Measurements from ENCODE around the gene NCEH1.
"Not testable (repeated sequence)": the region's sequence is repeated elsewhere in the genome, so short reads cannot be mapped to it uniquely, and the experiment has no call there.

NCEH1 gene

DNA sequence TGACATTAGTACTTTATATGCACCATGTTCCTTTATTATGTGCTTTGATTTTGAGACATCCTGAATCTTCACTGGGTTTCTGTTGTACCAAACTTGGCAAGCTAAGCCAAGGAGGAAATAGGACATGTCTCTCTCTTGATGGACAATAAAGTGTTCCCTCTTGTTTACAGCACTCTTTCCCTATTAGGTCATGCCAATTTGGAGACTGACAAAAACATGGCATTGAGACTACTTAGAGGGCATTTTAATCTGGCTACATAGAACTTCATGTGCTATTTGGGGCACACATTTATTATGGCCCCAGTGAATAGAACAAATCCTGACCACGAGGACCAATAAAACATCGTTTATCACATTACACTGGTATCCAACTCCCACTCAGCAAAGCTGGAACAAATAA, 102.3 kb downstream of the NCEH1 start:
- ATAC-seq: no peak

DNA sequence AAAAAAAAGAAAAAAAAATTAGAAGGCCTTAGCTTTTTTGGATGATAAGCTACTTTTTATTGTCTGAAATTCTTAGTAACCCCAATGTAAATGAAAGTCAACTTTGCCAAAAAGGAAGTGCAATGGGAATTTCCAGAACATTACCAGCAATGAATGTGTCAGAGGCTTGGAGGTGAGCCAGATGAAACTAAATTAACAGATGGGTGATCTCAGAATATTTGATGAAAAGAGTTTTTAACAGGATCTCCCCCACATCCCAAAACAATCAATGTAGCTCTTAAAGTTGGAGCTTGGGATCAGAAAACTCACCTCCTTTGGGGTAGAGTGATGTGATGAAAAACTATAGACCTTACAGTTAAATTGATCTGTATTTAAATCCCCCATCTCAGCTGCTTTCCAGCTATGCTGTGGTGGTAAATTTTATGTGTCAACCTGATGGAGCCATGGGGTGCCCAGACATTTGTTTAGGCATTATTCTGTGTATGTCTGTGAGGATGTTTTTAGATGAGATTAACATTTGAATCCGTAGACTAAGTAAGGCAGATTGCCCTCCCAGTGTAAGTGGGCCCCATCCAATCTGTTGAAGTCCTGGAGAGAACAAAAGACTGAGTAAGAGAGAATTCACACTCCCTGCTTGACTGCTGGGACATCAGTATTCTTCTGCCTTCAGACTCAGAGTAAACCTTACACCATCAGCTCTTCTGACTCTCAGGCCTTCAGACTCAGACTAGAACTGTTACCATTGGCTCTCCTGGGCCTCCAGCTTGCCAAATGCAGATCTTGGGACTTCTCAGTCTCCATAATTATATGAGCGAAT, 103.4 kb downstream of the NCEH1 start:
- ATAC-seq: no peak

DNA sequence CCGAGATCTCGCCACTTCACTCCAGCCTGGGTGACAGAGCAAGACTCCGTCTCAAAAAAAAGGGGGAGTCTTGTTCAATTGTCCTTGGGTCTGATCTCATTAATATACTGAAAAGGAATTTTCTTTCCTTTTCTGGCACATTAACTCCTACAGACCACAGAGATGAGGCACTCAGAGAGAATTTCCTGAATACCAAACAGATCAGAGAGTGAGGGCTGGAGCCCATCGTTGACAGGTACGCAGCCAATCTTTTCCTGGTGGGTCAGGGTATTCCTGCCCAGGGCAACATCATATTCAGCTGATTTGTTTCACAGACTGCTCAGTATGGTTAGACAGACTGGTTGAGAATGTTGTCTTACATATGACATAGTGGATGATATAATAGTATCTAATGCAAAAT, 104.8 kb downstream of the NCEH1 start:
- ATAC-seq: no peak

DNA sequence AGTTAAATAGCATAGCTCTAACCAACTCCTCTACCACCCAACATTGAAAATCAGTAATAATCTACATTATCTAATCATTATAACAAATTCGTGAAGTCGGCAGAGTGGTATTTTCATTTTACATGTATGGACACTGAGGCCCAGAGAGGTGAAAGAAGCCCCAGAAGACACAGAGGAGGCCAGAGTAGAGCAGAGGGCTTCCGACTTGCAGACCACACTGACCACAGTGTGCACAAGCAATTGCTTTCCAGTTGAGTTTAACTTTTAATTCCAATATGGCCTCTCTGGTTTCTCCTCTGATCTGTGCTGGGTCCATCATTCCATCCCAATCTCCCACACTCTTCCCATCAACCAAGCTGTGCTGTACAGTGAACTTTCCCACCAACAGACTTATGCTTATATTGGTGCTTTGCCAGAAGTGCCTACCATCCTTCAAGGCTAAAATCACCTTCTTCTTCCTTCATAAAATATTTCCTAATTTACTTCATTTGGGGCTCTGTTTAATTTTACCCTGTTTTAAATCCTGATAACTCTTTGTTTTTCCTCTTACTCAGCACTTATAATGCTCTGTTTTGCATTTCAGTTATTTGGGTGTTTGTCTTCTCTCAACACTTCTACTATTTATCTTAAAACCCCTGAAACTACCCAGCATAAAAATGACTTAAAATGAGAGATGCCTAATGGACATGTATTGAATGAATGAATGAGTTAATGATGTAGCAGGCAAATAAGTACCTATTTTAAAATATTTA, 105.8 kb downstream of the NCEH1 start:
- ATAC-seq: no peak

DNA sequence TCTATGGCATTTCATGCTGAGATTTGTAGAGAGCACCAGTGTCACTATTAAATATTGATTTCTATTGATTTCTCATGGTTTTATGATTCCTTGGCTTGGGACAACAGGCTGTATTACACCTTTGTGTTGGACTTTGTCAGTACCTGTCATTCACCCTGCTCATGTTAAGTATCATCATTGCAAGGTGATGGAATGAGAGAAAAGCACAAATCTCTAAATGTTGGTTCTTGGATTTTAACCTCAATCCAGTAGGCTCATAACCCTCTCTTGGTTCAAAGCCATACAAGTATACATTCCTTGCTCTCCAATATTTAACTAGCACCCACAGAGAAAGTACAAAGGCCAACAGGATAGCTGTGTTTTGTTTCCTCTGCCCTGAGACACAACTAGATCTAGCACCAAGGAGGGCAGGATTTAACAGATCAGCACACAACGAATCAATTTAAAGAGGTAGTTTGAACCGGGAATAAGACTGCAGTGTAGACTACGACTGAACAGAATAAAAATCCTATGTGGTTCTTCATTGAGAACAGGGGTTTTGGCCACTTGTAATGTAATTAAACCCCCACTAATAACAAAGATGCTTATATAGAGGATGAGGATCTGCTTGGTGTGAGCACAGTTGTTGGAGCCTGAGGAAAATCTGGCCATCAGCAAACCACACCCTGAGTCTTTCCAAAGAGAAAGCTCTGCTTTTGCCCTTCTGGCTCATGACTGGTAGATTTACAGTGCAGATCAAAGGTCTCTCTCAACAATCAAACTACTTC, 109.6 kb downstream of the NCEH1 start:
- no peak for ATAC-seq

DNA sequence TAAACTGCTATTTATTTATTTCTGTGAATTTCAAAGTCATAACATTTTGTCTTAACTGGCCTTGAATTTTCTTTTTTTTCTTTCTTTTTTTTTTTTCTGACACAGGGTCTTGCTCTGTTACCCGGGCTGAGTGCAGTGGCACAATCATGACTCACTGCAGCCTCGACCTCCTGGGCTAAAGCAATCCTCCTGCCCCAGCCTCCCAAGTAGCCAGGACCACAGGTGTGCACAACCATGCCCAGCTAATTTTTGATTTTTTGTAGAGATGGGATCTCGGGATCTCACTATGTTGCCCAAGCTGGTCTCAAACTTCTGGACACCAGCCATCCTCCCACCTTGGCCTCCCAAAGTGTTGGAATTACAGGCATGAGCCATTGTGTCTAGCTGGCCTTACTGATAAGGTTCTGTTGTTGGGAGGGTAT, 110.2 kb downstream of the NCEH1 start:
- ATAC-seq: no peak

DNA sequence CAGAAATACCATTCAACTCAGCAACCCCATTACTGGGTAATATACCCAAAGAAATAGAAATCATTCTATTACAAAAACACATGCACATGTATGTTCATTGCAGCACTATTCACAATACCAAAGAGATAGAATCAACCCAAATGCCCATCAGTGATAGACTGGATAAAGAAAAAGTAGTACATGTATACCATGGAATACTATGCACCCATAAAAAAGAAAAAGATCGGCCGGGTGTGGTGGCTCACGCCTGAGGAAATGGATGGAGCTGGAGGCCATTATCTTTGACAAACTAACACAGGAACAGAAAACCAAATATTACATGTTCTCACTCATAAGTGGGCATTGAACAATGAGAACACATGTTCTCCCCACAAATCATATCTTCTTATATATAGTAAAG, 112.0 kb downstream of the NCEH1 start:
- no peak for ATAC-seq

DNA sequence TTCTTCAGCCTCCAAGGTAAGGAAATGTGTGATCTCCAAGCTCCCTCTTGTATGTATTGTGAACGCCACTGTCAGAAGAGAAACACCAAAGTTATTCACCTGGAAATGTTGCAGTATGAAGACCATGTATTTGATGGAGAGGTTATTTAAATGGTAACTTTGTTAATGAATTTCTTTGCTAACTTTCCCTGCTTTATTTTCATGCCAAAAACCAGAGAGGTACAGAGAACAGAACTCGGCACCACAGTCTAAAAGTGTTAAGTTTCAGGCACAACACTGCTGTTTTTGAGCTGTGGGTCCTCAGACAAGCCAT, 114.5 kb downstream of the NCEH1 start:
- ATAC-seq: no peak

DNA sequence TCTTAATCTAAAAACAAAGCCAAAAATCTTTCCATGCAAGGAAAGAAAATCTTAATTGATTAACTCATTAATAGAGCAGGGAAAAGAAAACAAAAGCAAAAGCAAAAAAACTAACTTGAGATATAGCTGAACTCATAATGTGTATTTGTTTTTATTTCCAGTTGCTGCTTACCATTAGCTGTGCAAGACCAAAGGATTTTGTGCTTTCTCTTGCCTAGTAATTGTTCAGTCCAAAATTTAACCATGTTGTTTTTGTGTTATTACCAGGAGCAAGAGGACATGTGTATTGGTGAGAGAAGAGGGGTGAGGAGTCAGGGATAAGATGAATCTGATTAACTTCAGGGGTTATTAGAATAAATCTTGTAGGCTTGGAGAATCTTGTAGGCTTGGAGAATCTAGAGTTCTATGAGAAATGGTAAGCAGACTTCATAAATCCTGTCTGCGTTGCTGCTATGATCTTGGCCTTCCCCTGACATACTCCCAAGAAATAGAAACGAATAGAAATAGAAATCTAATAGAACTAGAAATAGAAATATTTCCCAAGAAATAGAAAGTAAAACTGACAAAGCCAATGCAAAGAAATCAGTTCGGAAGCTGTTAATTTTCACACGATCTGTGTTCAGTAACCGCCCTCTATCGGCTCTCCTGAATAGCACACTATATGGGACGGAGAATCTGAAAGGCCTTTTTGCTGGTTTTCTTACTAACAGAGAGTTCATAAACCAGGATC, 115.0 kb downstream of the NCEH1 start:
- peak in 1 of 2 donors; percentile 22 for ATAC-seq

DNA sequence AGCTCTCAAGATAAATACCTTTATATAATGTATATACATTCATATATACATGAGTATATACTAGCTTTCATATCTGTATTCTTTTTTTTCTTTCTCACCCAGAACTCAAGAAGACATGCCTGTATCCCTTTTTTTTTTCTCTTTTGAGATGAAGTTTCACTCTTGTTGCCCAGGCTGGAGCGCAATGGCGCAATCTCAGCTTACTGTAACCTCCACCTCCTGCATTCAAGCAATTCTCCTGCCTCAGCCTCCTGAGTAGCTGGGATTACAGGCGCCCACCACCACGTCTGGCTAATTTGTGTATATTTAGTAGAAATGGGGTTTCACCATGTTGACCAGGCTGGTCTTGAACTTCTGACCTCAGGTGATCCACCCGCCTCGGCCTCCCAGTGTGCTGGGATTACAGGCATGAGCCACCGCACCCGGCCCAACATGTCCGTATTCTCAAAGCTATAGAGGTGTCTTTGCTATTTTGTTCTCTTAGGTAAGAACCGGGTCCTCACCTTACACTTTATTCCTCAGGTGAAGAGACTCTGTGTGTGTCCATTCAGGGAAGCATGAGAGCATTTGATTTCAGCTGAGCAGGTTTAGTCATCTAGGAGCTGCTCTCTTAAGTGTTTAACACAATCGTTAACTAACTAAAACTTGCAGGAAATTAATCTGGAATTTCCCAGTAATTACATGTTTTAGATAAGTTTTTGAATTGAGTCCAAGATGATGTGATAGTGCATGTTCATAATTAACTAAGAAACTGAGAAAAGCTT, 115.8 kb downstream of the NCEH1 start:
- not testable (repeated sequence) for ATAC-seq

DNA sequence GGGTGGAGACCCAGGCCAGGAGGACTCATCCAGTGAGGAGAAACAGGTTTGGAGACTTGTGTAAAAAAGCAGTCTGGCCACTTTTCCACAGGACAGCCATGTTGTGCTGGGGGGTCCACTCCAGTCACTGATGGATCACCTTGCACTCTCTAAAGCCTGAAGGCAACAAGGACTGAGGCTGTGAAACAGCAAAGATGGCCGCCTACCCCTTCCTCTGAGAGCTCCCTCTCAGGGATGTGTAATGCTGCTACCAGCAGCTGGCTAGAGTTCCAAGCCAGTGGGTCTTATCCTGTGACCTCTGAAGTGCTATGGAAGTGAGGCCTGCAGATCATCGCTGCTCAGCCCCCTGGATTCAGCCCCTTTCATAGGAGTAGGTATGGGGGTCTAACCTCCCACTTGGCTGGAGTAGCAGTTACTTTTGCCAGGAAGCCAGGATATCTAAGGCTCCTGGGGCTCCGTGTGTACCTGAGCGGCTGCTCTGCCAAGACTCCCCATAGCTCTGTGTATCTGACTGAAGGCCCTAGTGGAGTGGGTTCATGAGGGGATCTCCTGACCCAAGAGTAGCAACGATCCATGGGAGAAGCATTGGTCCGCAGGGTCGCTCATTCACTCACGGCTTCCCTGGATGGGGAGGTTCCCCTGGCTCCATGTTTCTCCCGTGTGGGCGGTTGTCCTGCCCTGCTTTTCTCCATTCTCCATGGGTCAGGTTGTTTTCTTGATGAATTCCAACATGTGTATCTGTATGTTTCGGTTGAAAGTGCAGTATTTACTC, 117.8 kb downstream of the NCEH1 start:
- ATAC-seq: no peak

DNA sequence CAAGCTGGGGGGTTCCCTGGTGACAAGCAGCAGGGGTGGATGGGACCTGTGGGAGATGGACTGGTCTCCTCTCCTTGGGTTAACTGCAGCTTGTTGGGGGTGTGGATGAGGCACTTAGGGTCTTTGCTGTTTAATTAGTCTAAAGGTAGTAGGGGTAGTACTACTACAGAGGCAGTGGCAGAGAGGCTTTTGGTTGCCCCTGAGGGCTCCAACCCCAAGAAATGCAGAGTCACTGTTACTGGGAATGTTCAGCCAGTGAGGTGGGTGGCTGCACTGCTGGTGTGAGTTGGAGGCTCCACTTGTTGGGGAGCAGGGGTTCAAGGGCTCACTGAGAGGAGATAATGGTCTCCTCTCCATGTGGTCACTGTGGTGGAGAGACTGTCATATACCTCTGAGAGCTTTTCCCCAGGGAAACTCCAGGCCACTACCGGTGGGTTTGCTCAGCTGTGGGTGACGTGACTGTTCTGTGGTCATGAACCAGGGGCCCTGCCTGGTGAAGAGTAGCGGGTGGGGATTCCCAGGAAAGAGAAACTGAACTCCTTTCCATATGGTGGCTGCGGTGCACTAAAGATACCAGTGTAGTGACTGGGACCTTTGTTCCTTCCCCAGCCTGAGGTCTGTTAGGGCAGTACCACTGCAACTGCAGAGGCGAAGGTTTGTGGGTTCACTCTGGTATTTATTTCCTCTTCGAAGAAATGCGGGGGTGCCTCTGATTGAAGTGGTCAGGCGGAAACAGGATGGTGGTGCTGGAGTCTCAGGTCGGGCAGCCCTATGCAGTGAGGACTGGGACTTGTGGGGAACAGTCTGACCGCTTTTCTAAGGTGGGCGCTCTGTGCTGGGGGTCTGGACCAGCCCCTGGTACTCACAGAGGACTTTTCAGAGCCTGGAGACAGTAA, 118.7 kb downstream of the NCEH1 start:
- ATAC-seq: peak; percentile 91 to 93

DNA sequence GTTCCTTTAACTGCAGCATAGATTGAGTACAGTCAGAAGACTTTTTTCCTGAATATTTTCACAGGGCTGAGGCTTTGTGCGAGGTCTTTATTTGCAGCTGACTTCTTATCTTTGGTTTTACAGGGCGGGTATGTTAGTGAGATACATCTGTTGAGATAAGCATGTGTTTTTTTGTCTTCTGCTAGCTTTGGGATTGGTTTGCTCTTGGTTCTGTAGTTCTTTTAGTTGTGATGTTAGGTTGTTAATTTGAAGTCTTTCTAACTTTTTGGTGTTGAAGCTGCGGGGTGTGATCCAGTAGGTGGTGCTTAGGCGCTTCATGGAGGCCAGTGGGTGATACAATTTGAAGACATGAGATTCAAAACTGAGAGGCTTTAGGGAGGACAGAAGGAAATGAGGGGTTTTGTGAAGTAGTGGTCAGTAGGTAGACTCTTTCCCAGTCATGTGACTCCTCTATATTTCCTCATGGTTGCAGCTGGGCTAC, 119.7 kb downstream of the NCEH1 start:
- ATAC-seq: no peak

DNA sequence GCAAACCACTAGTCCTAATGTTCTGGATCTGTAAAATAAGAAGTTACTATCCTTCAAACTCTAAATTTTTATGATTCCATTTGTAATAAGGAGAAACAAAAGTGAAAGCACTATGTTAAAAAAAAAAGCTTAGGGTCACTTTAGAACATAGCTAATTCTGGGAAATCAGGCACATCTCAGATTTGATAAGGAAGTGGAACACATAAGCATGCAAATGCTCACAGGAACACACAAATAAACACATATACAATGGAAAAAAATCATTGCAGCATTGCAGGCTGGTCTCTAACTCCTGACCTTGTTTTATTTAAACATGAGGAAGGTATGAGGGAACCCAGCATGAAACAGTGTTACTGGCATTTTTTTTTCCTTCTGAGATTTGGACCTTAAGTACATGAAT, 124.4 kb downstream of the NCEH1 start:
- ATAC-seq: peak in 1 of 2 donors; percentile 43

DNA sequence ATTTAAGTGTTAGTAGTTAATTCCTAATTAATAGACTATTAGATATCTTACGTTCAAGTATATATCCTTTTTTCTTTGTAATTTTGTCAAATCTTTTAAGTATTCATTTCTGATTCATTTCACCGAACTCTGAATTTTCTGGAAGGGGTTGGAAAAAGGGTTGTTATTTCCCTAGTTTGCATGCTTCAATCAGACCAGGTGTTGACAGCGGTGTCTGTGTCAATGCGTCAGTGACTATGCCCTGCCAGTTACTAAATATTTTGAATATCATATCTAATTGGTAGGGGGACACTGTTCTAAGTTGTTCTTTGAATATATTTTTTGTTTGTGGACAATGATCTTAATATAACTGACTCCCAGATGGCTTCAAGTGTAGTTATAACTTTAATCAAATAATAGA, 124.9 kb downstream of the NCEH1 start:
- ATAC-seq: no peak

DNA sequence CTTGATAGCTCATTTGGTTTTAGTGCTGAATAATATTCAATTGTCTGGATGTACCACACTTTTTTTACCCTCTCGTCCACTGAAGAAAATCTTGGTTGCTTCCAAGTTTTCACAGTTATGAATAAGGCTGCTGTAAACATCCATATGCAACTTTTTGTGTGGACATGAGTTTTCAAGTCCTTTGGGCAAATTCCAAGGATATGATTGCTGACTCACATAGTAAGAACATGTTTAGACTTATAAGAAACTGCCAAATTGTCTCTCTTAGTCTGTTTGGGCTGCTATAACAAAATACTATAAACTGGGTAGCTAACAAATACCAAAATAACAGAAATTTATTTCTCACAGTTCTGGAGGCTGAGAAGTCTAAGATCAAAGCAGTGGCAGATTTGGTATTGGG, 128.2 kb downstream of the NCEH1 start:
- ATAC-seq: no peak

DNA sequence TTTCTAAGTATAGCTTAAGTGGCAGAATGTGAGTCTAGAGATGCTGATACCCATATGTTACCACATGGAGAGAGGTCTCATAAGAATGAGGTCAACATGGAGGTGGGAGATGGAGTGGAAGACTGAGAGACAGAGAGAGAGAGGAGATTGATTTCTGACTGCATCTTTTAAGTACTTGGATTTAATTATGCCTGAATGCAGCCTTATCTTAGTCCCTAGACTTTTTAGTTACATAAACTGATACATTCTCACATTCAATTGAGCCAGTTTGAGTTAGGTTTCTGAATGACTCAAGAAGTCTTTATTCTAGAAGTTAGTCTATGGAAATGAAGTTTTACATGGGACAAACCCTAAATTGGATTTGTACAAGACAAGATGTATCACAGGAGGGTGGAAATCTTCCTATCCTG, 129.1 kb downstream of the NCEH1 start:
- peak in 1 of 2 donors; percentile 59 for ATAC-seq

DNA sequence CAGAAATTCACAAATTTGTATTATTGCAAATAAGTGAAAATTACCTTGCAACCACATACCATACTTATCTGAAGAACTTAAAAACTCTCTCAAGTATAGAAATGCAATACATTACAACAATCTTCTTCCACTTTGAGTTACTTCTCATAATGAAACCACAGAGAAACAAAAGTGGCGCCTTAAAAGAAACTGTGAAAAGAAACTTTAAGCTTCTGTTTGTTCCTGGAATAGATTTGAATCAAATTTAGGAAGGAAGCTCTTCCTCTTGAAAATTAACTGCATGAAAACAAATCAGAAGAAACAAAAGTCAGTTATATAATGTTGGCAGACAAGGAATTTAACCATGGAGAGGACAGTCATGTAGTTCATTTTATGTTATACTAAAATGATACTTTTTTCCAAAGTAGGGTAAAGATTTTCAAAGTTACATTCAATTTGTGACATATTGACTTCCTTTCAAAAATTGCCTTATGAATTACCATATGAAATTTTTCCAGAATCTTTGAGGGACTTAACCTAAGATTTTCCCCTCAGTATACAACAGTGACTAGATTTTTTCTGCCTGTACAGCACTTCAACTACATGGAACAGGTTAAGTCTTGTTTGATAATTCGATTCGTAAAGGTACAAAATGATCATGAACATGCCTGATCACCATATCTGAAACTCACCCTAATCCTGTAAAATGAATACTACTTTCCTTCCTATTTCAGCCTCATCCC, 130.0 kb downstream of the NCEH1 start:
- ATAC-seq: peak; percentile 56 to 62
